Cardiac fibroblast (primary cell): ENCODE data around the gene ZNF334.

Source experiments
- DNase-seq, 2 donors: peaks; one replicate each; pipeline versions ENCODE4 v3.0.0 to v3.0.0-alpha.2; 2010; ENCODE audit warnings: low read depth in 2 of 2
- H3K4me3 ChIP-seq, 2 donors: replicated peaks in 1 of 2; 1 replicate in 1 of 2; 2 replicates in 1 of 2; pipeline ENCODE4 v1.5.1; 2011; ENCODE audit warnings: low read depth in 2 of 2, low read length in 2 of 2, mild to moderate bottlenecking in 2 of 2, moderate library complexity in 1 of 2
- CTCF ChIP-seq: IDR thresholded peaks from one replicate; pipeline ENCODE4 v1.5.1; 2011; ENCODE audit warnings: low read depth, mild to moderate bottlenecking, low read length, inconsistent platforms

Gene ZNF334

DNA sequence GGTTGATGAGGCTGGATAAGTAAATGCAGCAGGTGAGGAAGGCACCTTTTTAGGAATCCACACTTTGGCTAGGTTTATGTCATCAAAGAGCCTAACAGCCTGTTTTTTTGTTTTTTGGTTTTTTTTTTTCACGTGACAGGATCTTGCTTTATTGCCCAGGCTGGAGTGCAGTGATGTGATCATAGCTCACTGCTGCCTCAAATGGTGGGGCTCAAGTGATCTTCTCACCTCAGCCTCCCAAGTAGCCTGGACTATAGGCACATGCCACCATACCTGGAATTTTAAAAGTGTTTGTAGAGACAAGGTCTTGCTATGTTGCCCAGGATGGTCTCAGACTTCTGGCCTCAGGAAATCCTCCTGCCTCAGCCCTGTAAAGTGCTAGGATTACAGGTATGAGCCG is 36.1 kb downstream of the ZNF334 start:
- DNase-seq: no peak
- H3K4me3 ChIP-seq: no peak overlapping the region
- no peak for TF ChIP-seq CTCF

GRCh38 chr20:46468508-46468907 is 44.9 kb downstream of the ZNF334 start:
- TF ChIP-seq CTCF: no peak
- no peak overlapping the region for H3K4me3 ChIP-seq
- DNase-seq: no peak

- no peak for DNase-seq
- no peak for TF ChIP-seq CTCF
- H3K4me3 ChIP-seq: no peak overlapping the region
Observed at GRCh38 chr20:46464451-46464850, 48.9 kb downstream of the ZNF334 start.

GRCh38 chr20:46463852-46464251 is 49.5 kb downstream of the ZNF334 start:
- no peak for TF ChIP-seq CTCF
- H3K4me3 ChIP-seq: no peak overlapping the region
- DNase-seq: no peak

- no peak for DNase-seq
- TF ChIP-seq CTCF: no peak
- no peak overlapping the region for H3K4me3 ChIP-seq
Observed at GRCh38 chr20:46461808-46462207, 51.6 kb downstream of the ZNF334 start.

GRCh38 chr20:46458866-46459750 is 54.3 kb downstream of the ZNF334 start:
- TF ChIP-seq CTCF: no peak
- peak in 1 of 2 donors; percentile 6 for DNase-seq
- H3K4me3 ChIP-seq: no peak overlapping the region
